Kidney epithelial cell (primary cell): ENCODE results near the gene KCNK17. TPM values are rescaled to one million over a fixed set of nuclear protein-coding genes. Genes with fewer than 3 reads are reported as not detected.

Experiments
- DNase-seq: peaks from one replicate; pipeline ENCODE4 v3.0.0-alpha.2; 2010; ENCODE audit warnings: low read depth
- H3K27me3 ChIP-seq: 2 replicates; pipeline ENCODE4 v1.6.0; 2011; ENCODE audit warnings: low read length; ENCODE audit not compliant: control insufficient read depth, insufficient read depth
- H3K36me3 ChIP-seq: 2 replicates; pipeline ENCODE4 v1.5.1; 2011; ENCODE audit warnings: low read length; ENCODE audit not compliant: control insufficient read depth, insufficient read depth
- H3K4me3 ChIP-seq: 2 replicates; pipeline ENCODE4 v1.5.1; 2011; ENCODE audit warnings: low read depth, mild to moderate bottlenecking, control low read depth, low read length
- total RNA-seq: library from RNA; depleted of rRNA; stranded (reverse); fragments of >200 nt; gene quantifications from 2 replicates; pipeline ENCODE4 v1.2.3, GENCODE V29; 2015
- TF ChIP-seq, protein P1 (sequence below): IDR thresholded peaks from 2 replicates; pipeline ENCODE4 v1.5.1; 2011; ENCODE audit warnings: mild to moderate bottlenecking, moderate library complexity, low read length, control low read depth, inconsistent platforms; ENCODE audit not compliant: insufficient read depth, poor library complexity, severe bottlenecking

The KCNK17 gene, protein sequence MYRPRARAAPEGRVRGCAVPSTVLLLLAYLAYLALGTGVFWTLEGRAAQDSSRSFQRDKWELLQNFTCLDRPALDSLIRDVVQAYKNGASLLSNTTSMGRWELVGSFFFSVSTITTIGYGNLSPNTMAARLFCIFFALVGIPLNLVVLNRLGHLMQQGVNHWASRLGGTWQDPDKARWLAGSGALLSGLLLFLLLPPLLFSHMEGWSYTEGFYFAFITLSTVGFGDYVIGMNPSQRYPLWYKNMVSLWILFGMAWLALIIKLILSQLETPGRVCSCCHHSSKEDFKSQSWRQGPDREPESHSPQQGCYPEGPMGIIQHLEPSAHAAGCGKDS
- not detected in 2 replicates for total RNA-seq

DNA sequence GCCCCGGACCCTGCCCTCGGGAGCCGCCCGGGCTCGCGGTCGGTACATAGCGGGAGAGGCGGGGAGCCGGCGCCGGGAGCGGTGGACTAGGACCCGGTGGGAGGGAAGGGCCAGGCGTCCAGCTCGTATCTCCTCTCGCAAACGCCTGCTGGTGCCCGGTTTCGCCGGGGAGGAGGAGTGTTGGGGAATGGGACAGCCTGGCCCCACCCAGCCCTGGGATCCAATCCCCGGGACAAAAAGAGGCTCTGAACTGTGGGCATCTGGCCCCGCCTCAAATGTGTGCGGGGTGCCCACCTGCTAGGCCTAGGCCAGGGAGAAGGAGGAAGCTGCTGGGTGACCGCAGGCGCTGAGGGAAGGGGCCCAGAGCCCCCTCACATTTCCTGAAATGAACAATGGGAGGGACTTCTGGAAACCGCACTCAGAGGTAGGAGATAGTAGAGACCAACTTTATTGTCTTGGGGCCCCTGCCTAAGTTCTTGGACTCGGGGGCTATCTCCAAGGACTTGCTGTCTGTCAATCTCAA, at the start of gene KCNK17:
Gene KCNK17 (minus strand): TSS at position 147 of the 523 bp plus-strand sequence. CDS start 99 bp downstream, at position 48.
- H3K27me3 ChIP-seq = peaks cover 46% of the 10 kb centered on the region
- no peak within 1 kb of the TSS for H3K4me3 ChIP-seq
- no peak for DNase-seq
- H3K36me3 ChIP-seq = no peaks in the 10 kb centered on the region
- TF ChIP-seq, protein P1, sequence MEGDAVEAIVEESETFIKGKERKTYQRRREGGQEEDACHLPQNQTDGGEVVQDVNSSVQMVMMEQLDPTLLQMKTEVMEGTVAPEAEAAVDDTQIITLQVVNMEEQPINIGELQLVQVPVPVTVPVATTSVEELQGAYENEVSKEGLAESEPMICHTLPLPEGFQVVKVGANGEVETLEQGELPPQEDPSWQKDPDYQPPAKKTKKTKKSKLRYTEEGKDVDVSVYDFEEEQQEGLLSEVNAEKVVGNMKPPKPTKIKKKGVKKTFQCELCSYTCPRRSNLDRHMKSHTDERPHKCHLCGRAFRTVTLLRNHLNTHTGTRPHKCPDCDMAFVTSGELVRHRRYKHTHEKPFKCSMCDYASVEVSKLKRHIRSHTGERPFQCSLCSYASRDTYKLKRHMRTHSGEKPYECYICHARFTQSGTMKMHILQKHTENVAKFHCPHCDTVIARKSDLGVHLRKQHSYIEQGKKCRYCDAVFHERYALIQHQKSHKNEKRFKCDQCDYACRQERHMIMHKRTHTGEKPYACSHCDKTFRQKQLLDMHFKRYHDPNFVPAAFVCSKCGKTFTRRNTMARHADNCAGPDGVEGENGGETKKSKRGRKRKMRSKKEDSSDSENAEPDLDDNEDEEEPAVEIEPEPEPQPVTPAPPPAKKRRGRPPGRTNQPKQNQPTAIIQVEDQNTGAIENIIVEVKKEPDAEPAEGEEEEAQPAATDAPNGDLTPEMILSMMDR = no peak

DNA sequence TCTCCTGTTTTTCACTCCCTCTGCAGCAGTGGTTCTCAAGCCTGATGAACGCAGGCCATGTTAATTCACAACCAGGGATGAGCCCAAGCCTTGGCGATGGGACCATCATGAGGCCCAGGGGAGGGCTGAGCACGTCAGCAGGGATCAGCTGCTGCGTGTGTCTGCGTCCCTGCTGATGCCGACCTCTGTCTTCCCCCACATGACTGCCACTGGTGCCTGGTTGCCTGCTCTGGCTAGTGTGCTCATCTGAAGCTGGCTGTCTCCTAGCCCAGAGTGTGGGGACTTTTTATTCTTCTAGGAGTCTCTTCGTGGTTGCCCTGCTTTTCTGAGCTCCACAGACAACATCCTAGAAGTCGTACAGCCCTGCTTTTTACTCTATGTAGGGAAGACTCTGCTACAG, 49.1 kb upstream of the KCNK17 start:
- no peak overlapping the region for H3K4me3 ChIP-seq

DNA sequence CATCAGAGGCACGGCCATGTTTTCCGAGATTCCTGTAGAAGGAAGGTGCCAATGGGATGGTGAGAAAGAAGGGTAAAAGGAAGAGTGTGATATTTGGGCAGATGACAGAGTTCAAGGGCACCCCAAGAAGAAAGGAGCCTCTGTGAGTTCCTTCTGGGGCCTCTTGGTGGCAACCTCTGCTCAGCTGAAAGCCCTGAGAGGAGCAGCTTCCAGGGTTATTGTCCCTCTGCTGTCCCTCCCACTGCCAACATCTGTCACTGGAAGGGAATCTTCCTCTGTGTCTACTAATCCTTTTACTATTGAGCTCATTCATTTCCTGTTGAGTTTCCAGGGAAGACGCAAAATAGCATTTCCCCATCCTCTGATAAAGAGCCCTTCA, 48.3 kb upstream of the KCNK17 start:
- H3K36me3 ChIP-seq = no peaks in the 10 kb centered on the region
- H3K4me3 ChIP-seq = no peak overlapping the region
- TF ChIP-seq, protein P1 = no peak
- H3K27me3 ChIP-seq = no peaks in the 10 kb centered on the region
- no peak for DNase-seq

More for the DNA sequence above, 49.1 kb upstream of the KCNK17 start:
- DNase-seq = no peak
- Histone ChIP-seq H3K36me3 (no peaks in the 10 kb centered on the region), H3K27me3 (no peaks in the 10 kb centered on the region)
- TF ChIP-seq, protein P1 = no peak

DNA sequence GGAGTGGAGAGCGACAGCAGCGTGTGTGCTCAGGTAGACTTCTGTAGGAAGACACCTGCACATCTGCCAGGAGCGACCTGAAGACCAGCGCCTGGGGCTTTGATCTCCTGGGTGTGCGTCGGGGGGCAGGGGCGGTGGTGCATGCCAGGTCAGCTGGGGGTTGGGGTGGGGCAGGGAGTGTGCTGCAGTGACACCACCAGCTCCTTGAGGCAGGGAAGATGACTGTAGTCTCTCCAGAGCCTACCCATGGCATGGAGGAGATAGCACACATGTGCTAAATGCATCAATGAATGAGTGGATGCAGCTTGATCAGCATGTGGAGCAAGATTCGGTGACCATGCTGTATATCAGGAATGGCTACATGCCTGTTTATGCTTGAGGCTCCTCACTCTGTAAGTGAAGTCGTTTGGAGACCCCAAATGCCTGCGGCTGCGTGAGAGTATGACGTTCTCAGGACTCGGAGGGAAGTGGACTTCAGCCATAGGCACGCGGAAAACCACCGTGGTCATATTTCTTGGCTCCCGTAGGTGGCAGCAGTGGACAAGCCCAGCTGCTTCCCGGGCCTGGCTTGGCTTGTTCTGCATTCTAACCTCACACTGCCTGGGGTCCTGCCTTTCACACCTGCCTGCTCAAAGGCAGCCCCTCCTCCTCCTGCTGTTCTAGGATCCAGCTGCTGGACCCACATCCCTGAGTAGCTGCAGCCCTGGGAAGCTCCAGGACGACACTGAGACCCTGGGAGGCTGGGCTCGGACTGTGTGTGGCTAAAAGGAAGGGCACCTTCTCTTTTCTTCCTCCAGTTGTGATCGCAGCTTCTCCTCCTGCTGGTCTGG, 47.7 kb upstream of the KCNK17 start:
- H3K4me3 ChIP-seq = no peak overlapping the region
- no peaks in the 10 kb centered on the region for H3K36me3 ChIP-seq
- TF ChIP-seq, protein P1 = peak; percentile 89
- H3K27me3 ChIP-seq = no peaks in the 10 kb centered on the region
- peak; percentile 23 for DNase-seq

DNA sequence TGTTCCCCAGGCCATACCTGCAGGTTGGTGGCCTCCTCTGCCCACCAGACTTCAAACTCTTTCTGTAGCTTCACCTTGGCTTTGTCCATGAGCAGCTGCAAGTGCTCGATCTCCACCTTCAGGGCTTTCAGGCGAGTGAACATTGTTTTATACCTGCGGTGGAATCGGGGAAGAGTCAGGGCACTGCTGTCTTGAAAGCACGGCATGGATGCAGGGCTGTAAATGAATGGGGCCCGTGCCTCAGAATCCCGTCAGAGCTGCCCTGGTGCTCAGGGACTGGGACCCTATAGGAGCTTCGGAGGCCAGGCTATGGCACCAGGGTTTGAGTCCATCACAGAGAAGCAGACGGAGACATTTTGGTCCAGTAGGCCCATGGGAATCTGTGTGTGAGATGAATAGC, 46.2 kb upstream of the KCNK17 start:
- TF ChIP-seq, protein P1 = no peak
- Histone ChIP-seq H3K36me3 (no peaks in the 10 kb centered on the region), H3K4me3 (no peak overlapping the region), H3K27me3 (no peaks in the 10 kb centered on the region)
- DNase-seq = no peak
